Umbilical cord (tissue), 2 donors: ENCODE results near the gene RABGAP1L. TPM values are rescaled to one million over a fixed set of nuclear protein-coding genes. Genes with fewer than 3 reads are reported as not detected.
A peak's percentile ranks its signal among the peaks of the same experiment; 100 is the strongest.
"Not testable (repeated sequence)": the region's sequence is repeated elsewhere in the genome, so short reads cannot be mapped to it uniquely, and the experiment has no call there.

Source experiments
- DNase-seq: peaks from one replicate; pipeline ENCODE4 v3.0.0-alpha.2; 2015; ENCODE audit warnings: low spot score
- total RNA-seq: library from RNA; depleted of rRNA; stranded (reverse); fragments of >200 nt; gene quantifications from one replicate; pipeline ENCODE4 v1.2.3, GENCODE V29; 2014; ENCODE audit warnings: low replicate concordance; ENCODE audit not compliant: insufficient read depth

The RABGAP1L gene
- total RNA-seq, 1 donor from 2014 or later = 40.9 TPM

- DNase-seq = no peak
These were observed 409.2 kb downstream of the RABGAP1L start for GRCh38 chr1:174568551-174568950.

- DNase-seq = no peak
These were observed 409.9 kb downstream of the RABGAP1L start for GRCh38 chr1:174569240-174569639.

DNA sequence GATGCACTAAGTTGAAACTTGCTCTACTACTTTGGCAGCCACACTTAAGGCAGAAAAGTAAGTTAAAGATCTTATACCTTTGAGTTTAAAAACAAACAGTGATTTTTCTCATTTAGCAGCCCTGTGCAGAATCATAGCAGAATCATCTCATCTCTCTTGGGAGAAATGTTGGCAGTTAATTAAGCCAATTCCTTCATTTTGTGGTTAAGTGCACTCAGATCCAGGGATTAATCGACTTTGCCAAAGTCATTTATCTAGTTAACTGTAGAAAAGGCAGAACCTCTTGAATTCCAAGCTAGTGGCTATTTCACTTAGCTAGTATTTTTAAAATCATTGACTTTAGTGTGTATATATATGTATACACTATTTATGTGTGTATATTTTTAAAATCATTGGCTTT lies 413.5 kb downstream of the RABGAP1L start:
- no peak for DNase-seq

GRCh38 chr1:174576120-174576519 lies 416.8 kb downstream of the RABGAP1L start:
- DNase-seq = not testable (repeated sequence)

DNA sequence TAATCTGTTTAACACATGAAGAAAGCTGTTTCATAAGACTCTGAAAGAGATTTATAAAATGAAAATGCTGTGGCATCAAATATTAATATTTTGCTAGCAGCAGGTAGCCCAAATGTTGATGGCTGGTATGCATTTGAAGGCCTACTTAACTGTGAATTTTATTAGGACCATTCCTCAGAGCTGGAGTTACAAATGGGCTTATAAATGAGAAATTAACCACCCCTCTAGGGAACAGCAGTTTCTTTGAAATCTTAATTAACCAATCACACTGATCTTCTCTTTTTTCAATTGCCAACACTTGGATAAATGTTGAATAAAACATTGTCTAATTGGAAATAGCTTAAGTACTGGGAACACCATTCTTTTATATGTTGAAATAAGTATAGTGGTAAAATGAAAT lies 418.4 kb downstream of the RABGAP1L start:
- DNase-seq = no peak

- DNase-seq = no peak
These were observed 421.5 kb downstream of the RABGAP1L start for GRCh38 chr1:174580801-174581200.

GRCh38 chr1:174583316-174583715 lies 424.0 kb downstream of the RABGAP1L start:
- no peak for DNase-seq

DNA sequence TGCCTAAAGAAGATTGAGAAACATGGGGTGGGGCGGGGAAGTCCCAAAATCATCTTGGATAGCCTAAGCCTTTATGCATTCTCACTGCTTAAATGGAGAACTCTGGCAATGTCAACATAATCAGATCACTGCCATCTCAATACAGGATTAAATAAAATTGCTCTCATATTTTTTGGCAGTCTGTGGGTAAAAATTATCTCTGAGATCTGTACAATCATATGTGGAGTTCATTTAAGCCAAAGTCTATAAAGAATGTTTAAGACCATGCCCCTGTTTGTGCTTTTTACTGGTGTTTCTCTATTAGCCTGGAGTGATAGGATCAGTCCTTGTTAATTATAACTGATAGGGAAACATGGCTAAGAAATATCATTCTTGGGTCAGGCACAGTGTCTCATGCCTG lies 424.8 kb downstream of the RABGAP1L start:
- DNase-seq = no peak

- not testable (repeated sequence) for DNase-seq
These were observed 429.3 kb downstream of the RABGAP1L start for GRCh38 chr1:174588618-174589017.

DNA sequence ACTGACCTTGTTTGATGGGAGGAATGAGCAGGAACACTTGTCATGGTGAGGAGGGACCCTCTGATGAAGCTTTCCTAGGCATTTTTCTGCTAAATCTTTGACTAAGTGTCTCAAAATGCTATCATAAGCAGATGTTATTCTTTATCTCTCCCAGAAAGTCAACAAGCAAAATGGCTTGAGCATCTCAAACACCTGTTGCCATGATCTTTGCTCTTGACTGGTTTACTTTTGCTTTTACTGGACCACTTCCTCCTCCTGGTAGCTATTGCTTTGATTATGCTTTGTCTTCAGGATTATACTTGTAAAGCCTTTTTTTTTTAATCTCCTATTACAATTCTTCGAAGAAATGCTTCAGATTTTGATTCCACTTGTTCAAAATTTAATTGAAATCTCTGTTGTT lies 445.9 kb downstream of the RABGAP1L start:
- DNase-seq = no peak

- no peak for DNase-seq
These were observed 447.2 kb downstream of the RABGAP1L start for GRCh38 chr1:174606471-174606870.

- DNase-seq = not testable (repeated sequence)
These were observed 458.6 kb downstream of the RABGAP1L start for GRCh38 chr1:174617905-174618304.

- DNase-seq = no peak
These were observed 464.2 kb downstream of the RABGAP1L start for GRCh38 chr1:174623324-174624035.

DNA sequence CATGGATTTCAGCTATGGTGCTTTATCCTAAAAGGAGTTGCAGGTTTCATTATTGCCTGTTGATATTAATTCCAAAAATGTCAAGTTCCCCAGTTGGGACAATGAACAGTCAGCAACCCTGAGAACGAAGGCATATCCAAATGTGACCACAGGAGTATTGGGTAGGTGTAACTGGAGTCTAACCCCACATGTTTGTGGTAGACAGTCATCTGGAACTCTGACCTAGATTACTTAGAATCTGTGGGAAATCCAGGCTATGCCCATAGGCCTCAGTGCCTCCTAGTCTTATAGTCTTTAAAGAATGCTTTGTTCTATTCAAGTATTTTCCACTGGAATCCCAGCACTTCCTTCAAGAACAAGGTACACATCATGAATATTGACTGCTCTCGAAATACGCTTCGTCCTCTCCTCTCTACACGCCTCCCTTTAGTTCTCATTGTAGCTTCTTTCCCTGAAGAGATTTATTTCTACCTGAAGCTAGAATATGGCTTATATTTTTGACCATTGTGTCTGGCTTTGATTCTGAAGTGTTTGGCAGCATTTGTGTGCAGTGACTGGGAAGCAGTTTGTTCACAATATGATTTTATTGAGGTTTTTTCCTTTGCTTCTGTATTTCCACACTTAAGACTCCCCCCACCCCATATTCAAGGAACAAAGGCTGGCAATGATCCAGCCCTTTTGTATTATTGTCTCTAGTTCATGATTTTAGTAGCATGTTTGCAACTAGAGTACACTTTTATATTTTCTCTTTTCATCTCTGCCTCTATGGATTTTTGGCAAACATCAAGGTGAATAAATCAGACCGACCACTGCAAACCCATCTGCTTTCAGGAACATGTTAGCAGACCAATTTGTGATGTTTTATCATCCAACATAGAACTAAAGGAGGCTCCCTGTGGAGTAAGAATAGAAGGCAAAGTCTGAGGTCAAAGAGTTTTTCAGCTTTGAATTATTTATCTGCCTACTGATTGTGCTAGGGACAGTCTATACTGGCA lies 467.0 kb downstream of the RABGAP1L start:
- DNase-seq = no peak

DNA sequence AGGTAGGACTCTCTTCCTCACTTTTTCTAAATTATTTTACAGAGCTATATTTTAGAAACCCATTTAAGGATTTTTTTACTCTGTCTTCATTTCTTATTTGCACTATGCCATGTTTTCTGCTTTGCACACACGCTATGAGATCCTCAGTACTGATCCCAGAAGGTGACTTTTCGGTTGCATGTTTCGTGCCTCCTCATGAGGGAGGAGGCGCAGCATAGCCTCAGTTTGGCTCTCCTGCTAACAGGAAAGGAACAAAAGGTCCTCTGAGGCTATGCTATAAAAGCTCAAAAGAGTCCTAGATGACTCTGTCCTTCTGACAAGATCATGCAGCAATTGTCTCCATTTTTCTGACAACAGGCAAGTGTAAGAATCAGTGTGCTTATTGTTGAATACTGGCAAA lies 478.2 kb downstream of the RABGAP1L start:
- DNase-seq = no peak

DNA sequence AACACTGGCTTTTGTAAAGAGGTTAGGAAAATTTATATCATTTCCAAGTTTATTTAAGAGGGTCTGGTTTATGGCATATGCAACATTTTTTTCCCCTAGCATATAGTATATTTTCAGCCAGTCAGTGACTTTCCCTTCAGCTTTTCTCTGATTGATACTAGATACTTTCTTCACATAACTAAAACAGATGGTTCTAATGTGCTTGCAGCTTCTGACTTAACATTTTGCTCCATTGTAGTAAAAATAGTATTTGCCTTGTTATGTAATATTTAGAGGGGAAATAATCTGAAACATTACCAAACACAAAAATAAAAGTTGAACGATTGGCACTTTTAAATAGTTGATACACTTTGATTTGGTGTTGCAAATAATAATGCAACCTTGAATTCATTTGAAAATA lies 480.1 kb downstream of the RABGAP1L start:
- no peak for DNase-seq

DNA sequence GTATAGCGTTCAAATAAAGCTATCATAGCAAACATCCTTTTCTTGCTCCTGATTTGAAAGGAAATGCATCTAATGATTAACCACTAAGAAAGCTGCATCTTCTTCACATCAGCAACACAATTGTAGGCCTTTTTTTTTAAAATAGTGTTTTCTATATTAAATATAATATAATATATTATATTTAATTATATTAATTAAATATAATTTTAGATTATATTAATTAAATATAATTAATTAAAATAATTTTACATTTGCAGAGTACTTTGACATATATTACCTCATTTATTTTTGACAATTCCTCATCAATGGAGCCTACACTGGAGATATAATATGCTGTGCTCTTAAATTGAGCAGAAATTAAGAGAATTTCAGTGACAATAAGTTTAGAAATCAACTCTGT lies 481.5 kb downstream of the RABGAP1L start:
- no peak for DNase-seq

GRCh38 chr1:174642393-174642792 lies 483.1 kb downstream of the RABGAP1L start:
- no peak for DNase-seq

DNA sequence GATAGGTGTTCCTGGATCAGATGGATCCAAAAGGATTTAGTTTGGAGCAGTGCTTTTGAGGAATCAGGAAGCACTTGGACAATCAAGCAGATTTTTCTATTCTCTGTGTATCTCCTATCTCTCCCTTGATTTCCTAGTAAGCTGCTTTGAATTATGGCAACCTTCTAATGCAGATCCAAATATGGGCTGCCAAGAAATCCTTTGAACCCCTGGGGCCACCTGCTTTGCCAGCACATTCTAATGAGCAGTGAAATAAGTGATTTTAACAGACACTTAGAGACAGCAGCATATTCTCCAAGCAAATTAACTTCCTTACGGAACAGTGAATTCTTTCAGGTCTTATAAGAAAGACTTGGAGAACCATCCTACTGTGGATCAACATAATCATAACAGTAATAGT lies 483.9 kb downstream of the RABGAP1L start:
- DNase-seq = no peak

DNA sequence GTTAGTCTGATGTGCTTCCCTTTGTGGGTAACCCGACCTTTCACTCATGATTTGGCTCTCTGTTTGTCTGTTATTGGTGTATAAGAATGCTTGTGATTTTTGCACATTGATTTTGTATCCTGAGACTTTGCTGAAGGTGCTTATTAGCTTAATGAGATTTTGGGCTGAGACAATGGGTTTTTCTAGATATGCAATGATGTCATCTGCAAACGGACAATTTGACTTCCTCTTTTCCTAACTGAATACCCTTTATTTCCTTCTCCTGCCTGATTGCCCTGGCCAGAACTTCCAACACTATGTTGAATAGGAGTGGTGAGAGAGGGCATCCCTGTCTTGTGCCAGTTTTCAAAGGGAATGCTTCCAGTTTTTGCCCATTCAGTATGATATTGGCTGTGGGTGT lies 490.3 kb downstream of the RABGAP1L start:
- not testable (repeated sequence) for DNase-seq

DNA sequence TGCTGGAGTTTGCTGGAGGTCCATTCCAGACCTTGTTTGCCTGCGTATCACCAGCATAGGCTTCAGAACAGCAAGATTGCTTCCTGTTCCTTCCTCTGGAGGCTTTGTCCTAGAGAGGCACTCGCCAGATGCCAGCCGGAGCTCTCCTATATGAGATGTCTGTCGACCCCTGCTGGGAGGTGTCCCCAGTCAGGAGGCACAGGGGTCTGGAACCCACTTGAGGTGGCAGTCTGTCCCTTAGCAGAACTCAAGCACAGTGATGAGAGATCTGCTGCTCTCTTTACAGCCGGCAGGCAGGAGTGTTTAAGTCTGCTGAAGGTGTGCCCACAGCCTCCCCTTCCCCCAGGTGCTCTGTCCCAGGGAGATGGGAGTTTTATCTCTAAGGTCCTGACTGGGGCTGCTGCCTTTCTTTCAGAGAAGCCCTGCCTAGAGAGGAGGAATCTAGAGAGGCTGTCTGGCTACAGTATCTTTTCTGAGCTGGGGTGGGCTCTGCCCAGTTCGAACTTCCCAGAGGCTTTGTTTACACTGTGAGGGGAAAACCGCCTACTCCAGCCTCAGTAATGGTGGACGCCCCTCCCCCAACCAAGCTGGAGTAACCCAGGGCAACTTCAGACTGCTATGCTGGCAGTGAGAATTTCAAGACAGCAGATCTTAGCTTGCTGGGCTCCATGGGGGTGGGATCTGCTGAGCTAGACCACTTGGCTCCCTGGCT lies 493.4 kb downstream of the RABGAP1L start:
- no peak for DNase-seq

DNA sequence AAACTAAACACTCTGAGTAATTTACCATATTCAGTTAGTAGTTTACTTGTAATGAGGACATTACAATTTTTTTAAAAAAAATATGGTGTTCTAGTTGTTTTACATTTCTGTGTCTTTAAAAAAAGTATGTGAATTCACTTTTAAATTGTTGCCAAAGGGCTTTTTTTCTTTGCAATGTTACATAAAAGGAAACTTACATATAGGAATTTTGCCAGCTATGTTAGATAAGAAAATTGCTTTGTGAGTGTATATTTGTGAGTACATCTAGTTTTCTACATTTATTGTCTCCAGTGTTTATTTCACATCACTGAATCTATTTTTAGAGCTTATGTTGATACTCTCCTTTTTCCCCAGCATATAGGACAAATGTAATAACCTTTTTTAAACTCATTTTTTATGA lies 495.2 kb downstream of the RABGAP1L start:
- peak; percentile 5 for DNase-seq
